Hepatic stellate cell (primary cell): Measurements from ENCODE around the gene CTDSP2.
"Not testable (repeated sequence)": the region's sequence is repeated elsewhere in the genome, so short reads cannot be mapped to it uniquely, and the experiment has no call there.

Experiments used
- DNase-seq: peaks from one replicate; pipeline ENCODE4 v3.0.0; 2011; ENCODE audit warnings: low spot score

CTDSP2 gene

DNA sequence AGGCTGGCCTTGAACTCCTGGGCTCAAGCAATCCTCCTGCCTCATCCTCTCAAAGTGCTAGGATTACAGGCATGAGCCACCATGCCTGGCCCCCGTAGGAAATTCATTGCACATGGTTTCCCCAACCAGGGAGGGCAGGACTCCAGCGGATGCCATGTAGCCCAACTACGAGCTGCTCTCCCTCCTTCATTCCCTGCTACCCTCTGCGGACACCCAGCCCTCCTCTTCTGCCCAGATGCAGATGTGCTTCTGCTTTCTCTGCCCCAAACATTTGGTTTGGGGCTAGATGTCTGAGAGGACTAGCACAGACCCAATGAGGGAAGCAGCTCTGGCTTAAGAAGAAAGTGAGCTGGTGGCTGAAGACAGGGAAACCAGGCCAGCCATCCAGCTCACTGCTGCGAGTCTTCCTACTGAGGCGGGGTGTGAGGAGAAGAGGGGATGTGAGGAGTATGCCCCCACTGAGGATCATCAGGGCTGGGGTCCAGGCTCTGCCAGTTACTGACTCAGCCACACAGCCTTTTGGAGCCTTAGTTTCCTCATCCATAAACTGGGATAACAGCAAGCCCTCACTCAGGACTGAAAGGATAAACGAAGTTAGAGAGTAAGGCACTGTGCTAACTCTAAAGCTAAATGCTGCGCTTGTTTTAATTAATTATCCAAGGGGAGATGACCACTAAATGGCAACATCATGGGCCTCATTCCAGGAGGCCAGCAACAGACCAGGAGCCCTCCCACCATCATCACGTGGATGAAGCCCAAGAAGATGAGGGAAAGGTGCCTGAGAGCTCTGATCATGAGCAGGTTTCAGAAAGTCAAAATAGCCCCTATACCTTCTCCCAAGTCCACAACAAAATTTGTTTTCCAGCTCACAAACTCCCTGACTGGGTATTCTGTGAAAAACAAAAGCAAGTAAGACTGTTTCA is 10.9 kb downstream of the CTDSP2 start:
- no peak for DNase-seq

DNA sequence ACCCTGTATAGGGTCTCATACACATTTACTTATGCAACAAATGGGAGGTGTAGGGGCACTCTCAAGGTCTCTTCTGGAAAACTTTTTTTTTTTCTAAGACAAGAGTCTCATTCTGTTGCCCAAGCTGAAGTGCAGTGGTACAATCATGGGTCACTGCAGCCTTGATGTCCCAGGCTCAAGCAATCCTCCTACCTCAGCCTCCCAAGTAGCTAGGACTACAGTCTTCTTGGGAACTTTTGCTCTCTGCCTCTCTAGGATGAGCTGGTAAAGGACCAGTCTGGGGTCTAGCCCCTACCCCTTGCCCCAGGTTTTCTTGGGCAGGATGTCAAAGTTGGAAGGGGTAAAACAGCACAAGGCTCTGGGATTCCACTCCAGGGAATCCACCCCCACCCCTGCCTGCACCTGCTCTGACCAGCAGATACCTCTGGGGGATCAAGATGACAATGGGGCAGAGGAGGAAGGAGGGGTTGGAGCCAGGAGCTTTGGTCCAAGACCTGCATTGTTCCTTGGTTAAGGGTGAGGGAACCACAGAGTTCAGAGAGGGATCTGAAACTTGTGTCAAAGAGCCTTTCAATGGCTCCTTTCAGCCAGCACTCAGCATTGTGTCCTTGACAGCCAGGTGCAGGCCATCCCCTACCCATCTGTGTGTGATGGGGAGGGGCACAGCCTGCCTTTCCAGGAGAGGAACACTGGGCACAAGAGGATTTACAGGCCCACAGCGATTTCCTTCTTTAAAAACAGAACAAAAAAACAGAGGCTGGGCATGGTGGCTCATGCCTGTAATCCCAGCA is 12.2 kb downstream of the CTDSP2 start:
- DNase-seq, result no peak

DNA sequence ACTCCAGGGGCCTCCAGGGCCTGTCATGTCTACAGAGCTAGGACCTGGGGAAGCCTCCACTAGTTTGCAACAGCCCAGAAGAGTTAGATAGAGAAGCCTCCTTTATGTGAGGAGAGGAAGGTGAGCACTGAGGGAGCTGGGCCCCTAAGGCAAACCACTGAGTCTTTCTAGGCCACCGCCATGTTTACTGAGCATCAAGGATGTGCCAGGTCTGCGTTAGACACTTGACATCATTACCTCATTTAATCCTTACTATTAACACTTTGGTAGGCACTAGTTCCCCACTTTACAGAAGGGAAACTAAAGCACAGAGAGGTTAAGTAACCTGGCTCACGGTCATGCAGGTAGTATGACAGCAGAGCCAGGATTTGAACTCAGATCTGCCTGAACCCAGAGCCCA is 12.9 kb downstream of the CTDSP2 start:
- no peak for DNase-seq

DNA sequence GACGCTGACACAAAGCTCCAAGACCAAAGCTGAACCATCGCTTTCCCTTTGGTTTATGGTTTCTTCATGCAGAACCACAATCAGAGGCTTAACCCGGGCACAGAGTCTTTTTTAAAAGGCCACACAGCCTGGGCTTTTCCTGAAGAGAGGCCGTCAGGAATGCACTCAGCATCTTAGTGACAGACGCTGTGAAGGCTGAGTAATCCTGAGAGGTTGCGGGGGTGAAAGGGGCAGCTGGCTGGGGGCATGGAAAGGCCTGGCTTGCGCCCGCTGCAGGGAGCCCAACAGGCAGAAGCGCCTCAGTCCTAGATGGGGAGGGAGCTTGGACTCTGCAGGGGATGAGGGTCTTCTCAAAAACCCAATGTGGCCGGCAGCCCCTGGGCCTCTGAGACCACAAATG is 13.6 kb downstream of the CTDSP2 start:
- DNase-seq, result no peak

DNA sequence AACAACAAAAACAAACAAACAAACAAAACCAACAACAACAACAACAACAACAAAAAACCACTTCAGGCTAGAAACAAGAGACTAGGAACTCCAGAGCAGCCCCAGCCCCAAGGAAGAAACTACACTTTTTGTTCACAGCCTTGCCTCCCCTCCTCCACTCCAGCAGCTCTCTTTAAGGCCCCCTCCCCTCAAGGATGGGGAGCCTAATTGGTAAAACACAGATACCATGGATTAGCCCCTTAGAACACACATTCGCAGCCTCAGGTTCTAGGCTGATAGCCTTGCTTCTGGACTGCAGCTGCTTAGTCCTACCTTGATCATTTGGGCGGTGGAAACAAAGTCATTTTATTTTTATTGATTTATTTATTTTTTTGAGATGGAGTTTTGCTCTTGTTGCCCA is 16.1 kb downstream of the CTDSP2 start:
- no peak for DNase-seq

DNA sequence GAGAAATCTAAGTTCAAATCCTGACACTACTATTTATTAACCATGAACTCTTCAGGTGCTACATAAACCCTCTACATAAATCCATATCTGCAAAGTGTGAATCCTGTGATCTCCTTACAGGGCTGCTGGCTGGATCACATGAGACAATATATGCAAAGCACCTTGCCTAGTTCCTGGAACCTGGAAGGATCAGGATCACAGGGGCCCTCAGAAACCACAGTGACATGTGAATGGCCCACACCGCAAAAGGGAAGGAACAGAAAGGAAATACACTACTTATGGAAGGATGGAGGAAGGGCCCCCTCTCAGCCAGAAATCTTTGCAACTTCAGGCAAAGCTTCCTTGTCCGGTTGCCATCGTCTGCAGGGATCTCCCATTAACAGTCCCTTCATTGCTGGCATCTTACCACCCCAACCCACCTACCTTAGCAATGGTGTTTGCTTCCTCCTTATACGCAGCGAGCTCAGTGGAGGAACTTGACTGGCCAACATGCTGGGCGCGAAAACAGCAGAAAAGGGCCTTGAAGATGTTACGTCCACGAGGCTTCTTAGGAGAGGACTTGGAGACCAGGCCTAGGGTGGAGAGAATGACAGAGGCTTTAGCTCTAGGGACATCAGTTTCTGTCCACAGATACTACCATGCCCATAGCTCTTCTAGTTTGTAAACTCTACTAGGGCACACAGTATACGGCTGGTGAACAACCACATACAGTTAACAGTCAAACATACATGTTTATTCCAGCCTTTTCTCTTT is 17.3 kb downstream of the CTDSP2 start:
- DNase-seq, result no peak

DNA sequence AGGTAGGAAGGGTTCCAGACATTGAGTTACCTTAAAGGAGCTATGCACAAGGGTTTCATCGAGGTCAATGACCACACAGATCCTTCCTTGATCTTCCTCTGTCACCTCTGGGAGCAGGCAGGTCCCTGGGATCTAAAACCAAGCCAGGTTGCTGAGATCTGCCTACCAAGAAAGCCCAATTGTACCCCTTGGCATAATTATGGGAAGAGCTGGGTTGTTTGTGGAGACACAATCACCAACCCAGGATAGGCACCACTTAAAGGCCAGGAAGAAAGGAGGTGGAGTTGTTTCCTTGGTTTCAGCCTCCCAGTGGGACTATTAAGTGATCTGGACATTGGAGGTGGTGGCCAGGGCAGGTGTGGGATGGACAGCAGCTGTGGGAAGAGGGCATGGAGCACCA is 19.6 kb downstream of the CTDSP2 start:
- DNase-seq, result no peak

DNA sequence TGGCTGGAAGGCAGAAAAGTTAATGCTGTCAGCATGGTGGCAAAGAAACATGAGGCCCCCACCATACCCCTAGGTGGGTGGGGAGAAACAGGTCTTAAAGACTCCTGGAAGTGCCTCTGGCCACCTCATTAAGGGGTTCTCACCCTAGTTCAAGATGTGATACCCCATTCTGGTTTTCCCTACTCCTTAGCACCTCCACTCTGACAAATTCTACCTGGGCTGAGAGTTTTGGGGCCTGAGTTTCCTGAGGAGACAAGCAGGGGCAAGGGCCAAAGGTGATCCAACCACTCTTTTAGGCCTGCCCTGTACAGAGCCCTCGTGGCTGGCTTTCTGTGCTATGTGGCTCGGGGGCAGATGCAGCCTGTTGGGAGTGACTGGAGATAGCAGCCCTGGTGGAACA is 20.1 kb downstream of the CTDSP2 start:
- DNase-seq, result no peak

DNA sequence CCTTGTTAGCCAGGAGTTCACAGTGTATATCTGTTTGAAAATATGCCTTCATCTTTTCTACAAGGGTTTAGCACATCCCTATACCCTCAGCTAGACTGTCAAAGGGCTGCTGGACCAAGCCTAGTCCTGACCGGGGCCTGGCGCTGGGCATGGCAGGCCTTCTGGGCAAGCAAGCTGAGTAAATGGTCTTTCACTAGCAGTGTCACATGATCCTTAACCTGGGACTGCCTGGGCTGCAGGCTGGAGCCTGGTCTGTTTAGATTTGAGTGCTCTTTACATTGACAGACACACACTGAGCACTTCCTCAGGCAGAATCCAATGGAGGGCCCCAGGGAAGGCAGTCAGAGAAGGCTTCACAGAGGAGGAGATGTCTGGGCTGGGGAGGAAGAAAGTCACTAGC is 21.1 kb downstream of the CTDSP2 start:
- no peak for DNase-seq

DNA sequence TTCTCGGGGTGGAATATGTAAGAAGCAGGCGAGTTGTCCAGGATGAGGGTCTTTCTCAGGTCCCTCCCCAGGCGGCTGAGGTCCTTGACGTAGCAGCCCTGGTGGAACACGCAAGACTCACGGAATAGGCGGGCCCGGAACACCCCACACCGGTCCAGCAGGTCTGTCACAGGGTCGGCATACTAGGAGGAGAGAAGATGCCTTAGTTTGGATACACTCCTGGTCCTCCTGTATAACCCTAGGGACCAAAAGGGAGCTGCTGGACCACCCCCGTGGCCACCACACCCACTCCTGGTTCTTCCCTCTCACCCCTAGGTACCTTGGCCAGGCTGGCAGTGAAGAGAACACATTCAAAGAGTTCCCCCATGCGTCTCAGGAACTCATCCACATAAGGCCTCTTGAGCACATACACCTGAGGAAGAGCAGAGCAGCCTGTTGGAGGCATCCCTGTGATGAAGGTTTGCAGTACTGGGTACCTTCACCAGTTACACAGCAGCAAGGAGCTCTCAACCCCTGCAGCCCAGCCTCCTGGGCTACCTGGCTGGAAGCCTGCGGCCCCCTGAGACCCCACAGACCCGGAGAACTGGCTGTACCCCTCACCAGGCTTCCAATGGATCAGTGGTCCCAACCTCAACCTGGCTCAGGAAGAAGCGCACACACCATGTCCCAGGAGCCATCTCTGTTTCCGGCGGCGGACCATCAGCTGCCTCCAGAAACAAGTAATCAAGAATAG is 22.5 kb downstream of the CTDSP2 start:
- no peak for DNase-seq

DNA sequence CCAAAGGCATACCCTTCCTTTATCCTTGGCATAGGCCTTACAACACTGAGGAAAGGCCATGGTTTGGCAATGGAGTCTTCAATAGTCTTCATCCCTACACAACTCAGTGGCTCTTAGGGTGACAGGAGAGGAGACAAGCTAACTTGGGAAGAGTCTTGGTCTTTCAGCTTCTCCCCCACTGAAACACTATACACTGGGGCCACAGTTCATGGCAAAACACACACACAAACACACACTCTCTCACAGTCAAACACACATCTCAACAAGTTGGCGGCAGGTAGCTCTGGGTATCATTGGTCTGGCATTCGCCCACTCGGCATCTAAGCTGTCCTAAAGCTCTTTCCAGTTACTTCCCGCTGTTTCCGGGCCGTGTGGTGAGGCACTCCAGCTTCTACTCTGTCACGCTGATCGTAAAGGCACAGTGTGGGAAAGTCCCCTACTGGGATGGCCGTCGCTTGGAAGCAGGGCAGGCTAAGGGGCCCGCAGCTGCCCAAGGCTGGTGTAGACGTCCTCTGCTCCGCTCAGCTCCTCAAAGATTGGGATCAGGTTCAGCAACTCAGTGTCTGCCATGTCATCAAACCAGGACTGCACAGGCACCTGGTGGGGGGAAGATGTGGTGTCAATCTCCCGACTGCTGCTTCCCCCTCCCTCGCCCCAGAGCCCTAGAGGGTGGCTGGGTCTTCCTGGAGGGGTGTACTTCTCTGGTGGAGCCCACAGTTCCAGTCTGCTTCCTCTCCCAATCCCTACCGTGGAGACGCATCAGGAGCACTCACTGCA is 23.2 kb downstream of the CTDSP2 start:
- DNase-seq, result no peak

DNA sequence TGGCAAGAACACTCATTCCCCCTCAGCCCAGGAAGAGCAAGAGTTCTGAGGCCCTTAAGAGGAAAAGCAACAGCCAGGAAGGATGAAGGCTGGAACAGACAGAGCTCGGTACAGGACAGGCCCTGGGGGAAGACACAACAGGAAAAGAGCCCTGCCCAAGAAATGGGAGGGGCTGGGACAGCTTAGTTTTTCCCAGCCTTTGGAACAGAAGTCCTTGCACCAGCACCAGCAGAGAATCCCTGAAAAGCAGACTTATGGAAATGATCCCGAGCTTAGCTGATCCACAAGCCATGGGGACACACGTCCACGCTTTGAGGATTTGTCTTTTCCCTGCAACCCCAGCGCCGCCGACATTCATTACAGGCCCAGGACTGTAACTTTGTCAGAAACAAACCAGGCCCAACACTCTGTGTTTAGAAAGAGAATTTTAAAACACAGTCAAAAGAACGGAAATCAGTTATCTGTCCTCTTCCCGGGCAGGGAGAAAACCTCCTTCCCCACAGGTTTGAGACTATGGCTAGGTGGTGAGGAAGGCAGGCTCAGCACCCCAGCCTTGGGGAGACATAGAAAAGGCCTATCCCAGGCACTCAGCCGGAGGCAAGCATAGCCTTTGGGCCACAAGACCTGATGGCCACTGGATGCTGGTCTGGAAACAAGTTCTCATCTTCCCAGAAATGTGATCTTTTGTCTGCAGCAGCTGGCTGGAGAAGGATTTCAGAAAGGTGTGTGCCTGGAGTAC is 24.0 kb downstream of the CTDSP2 start:
- DNase-seq, result no peak

DNA sequence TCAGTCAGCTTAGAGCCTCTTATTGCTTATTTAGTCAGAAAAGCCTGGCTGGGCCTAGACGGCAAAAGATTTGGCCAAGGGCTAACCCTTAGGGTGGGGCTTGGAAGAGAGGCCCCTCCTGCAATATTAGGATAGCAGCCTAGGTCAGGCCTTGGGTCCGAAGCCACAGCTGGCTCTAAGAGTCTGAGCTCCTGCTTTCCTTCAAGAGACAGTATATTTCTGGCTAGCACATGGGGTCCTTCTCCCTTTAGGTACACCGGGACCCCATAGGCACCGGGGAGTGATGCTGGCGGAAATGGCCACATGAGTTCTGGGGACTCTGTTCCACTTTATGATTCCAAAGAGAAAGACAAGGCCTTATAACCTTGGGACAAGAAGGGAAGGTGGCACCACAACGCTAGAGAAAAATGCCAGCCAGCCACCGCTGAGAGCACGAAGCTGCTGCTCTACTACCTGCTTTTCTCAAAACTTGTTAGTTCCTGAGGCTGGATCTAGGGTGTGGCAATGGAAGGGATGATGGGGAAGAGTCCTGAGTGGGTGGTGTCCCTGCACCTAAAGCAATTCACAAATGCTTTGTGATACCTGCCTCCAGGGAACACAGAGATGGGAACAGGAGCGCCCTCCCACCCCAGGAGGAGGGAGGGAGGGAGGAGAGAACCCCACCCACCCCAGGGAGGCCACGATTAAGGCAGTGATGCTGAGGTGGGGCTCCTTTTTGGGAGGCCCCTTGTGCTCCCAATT is 24.9 kb downstream of the CTDSP2 start:
- no peak for DNase-seq

DNA sequence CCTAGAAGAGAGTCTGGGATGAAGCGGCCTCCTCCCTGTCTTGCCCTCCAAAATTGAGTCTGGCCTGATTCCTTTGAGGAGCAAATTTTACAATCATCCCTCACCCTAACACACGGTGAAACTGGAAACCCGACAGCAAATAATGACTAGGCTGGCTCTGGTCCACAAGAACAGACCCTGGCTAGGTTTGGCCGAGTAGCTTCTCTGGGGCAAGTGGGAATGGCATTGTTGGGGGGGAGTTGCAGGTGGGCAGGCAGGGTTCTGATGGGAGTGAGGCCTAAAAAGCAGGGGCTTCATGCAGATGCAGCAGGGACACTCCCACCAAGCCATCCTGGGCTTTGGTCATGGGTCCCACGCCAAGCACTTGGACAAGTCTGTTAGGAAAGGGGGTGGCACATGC is 25.5 kb downstream of the CTDSP2 start:
- not testable (repeated sequence) for DNase-seq

DNA sequence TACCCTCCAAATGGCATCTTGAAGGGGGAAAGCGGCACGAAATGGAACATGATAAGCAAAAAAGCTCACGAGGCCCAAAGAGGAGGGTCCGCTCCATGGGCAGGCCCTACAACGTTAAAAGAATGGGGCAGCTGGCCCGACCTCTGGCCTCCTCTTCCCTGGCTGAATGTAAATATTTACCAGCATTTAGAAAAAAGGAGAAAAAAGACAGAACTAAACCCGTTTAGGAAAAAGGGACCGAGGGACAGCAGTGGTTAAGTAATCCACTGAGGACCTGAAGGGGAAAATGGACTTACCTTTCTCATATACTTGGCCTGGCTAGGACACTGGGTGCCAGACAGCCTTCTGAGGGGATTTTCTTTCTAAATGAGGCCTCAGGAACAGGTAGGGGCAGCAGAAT is 26.4 kb downstream of the CTDSP2 start:
- not testable (repeated sequence) for DNase-seq

DNA sequence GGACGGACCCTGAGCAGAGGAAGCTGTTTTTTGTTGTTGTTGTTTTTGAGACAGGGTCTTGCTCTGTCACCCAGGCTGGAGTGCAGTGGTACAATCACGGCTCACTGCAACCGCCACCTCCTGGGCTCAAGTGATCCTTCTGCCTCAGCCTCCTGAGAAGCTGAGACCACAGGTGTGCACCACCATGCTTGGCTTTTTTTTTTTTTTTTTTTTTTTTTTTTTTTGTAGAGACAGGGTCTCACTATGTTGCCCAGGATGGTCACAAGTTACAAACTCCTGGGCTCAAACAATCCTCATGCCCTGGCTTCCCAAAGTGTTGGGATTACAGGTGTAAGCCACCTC is 28.6 kb downstream of the CTDSP2 start:
- not testable (repeated sequence) for DNase-seq

DNA sequence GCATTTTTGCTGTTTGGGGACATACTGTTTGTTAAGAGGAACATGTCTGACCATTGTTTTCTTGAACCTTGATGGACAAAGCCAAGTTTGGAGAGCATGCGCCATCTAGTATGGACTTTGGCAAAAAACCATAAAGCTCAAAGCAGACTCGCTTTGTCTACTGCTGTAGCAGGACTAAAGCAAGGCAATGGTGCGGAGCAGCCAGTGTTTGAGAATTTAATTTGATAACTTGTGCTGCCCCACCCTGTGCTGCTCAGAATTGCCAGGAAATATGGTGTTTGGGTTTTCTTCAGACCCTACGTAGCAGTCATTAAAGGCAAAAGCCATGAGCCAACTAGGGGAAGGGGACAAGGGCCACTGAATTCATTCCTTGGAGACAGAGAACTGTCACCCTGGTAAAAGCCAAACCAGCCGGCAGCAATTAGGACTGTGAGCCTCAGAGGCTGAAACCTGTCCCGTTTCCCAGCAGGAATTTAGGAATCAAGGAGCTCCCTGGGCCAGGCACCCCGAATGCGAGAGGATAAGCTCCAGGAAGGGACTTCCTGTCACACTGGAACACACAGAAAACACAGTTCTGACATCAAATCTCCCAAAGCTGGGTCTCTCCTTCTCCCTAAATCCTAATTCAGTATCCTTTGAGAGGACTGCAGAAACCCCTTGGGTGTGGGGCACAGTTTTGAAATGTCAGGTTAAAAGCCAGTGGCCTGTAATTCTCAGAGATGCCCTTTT is 29.1 kb downstream of the CTDSP2 start:
- no peak for DNase-seq

DNA sequence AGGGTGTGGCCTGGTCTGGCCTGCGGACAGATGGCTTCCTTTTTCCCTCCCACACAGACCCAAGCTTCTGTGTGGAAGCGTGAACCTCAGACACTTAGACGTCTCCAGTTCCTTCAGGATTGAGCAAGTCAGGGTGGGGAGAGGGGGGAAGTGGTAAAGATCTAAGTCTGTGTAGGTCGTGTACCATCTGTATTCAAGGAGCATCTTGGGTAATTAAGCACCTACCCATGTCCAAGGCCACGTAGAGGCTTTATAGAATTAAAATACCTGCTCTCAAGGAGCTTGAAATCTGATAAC is 29.7 kb downstream of the CTDSP2 start:
- no peak for DNase-seq
